ENCODE data around the gene ALG1L2.
A peak's percentile ranks its signal among the peaks of the same experiment; 100 is the strongest.
"Not testable (repeated sequence)": the region's sequence is repeated elsewhere in the genome, so short reads cannot be mapped to it uniquely, and the experiment has no call there.

Gene ALG1L2

GRCh38 chr3:130097690-130098638, 16.3 kb downstream of the ALG1L2 start:
- H3K27me3 ChIP-seq (ENCODE audit: insufficient read depth, low read length, poor library complexity); H3K4me3 ChIP-seq (ENCODE audit: low read depth in 1 of 2, low read length in 2 of 2); H3K79me2 ChIP-seq (ENCODE audit: insufficient read depth, low read length); H3K9me3 ChIP-seq (ENCODE audit: insufficient read depth, low read length, severe bottlenecking); H3K36me3 ChIP-seq (ENCODE audit: insufficient read depth, low read length); H2AFZ ChIP-seq (ENCODE audit: low read depth, low read length); H3K4me2 ChIP-seq (ENCODE audit: insufficient read depth, low read length); H3K27ac ChIP-seq (ENCODE audit: low read length); H3K9ac ChIP-seq (ENCODE audit: low read depth, low read length); H4K20me1 ChIP-seq (ENCODE audit: insufficient read depth, low read length); ATAC-seq (ENCODE audit: insufficient read depth, low read depth): not testable (repeated sequence)
- peak; percentile 53 for TF ChIP-seq CTCF (IDR thresholded peaks at IDR 0.05; ENCODE audit: borderline replicate concordance, extremely low read depth, low read length, poor library complexity, severe bottlenecking)
- DNase-seq, result peak; percentile 40
- H3K4me1 ChIP-seq (ENCODE audit: insufficient read depth, low read length), result peaks cover 14% of the 10 kb centered on the region

DNA sequence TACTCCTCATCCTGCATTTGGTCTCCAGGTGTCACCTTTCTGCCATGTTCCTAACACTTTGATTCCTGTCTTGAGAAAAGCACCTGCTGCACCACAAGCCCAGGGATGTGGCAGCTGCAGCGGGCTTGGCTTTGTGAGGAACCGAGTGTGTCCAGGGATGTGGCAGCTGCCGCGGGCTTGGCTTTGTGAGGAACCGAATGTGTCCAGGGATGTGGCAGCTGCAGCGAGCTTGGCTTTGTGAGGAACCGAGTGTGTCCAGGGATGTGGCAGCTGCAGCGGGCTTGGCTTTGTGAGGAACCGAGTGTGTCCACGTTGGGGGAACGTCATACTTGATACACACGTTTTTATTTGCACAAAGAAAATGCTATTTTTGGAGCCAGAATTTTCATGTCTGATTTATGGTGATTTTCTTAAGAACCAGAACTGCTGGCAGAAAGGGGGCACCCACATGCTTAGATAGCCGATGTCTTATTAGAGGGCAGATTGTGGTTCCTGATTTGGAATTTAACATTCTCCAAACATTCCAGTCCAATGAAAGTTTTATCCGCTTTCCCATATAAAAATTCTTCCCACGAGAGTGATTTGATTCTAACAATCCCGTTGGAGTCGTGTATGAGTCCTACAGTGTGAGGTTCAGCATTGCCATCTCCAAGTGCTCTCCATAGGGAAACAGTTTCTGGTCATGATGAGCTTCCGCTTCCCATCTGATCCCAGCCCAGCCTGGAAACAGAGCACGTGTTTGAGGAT, 17.2 kb downstream of the ALG1L2 start:
- not testable (repeated sequence) for ATAC-seq (ENCODE audit: insufficient read depth, low read depth); H3K27ac ChIP-seq (ENCODE audit: low read length); H3K79me2 ChIP-seq (ENCODE audit: insufficient read depth, low read length); DNase-seq; H4K20me1 ChIP-seq (ENCODE audit: insufficient read depth, low read length); H3K4me2 ChIP-seq (ENCODE audit: insufficient read depth, low read length); H3K36me3 ChIP-seq (ENCODE audit: insufficient read depth, low read length); H2AFZ ChIP-seq (ENCODE audit: low read depth, low read length); H3K27me3 ChIP-seq (ENCODE audit: insufficient read depth, low read length, poor library complexity); H3K4me1 ChIP-seq (ENCODE audit: insufficient read depth, low read length); H3K9ac ChIP-seq (ENCODE audit: low read depth, low read length); H3K4me3 ChIP-seq (ENCODE audit: low read depth in 1 of 2, low read length in 2 of 2); H3K9me3 ChIP-seq (ENCODE audit: insufficient read depth, low read length, severe bottlenecking)

GRCh38 chr3:130102545-130102944, 20.9 kb downstream of the ALG1L2 start:
- H3K27me3 ChIP-seq (ENCODE audit: insufficient read depth, low read length, poor library complexity); DNase-seq; H3K27ac ChIP-seq (ENCODE audit: low read length); H3K79me2 ChIP-seq (ENCODE audit: insufficient read depth, low read length); H3K36me3 ChIP-seq (ENCODE audit: insufficient read depth, low read length); H3K4me1 ChIP-seq (ENCODE audit: insufficient read depth, low read length); H4K20me1 ChIP-seq (ENCODE audit: insufficient read depth, low read length); H3K9me3 ChIP-seq (ENCODE audit: insufficient read depth, low read length, severe bottlenecking); H2AFZ ChIP-seq (ENCODE audit: low read depth, low read length); H3K4me2 ChIP-seq (ENCODE audit: insufficient read depth, low read length); ATAC-seq (ENCODE audit: insufficient read depth, low read depth); H3K9ac ChIP-seq (ENCODE audit: low read depth, low read length); H3K4me3 ChIP-seq (ENCODE audit: low read depth in 1 of 2, low read length in 2 of 2): not testable (repeated sequence)

DNA sequence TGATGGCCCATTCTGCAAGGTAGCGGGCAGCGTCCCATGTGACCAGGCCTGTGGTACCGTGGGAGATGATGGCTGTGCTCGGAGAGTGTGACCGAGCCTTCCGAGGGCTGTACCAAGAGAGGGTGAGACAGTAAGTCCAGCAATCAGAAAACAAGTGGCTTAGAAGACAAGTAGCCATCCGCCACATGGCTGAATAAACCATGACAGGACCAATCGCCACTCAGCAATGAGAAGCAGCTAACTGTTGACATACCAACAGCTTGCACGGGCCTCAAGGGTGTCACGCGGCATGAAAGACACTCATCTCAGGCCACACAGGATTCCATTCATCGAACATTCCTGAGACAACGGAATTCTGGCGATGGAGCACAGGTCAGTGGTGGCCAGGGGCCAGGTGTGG, 22.6 kb downstream of the ALG1L2 start:
- H2AFZ ChIP-seq (ENCODE audit: low read depth, low read length); H3K4me2 ChIP-seq (ENCODE audit: insufficient read depth, low read length); DNase-seq; H3K79me2 ChIP-seq (ENCODE audit: insufficient read depth, low read length); H3K4me3 ChIP-seq (ENCODE audit: low read depth in 1 of 2, low read length in 2 of 2); ATAC-seq (ENCODE audit: insufficient read depth, low read depth); H3K9me3 ChIP-seq (ENCODE audit: insufficient read depth, low read length, severe bottlenecking); H3K4me1 ChIP-seq (ENCODE audit: insufficient read depth, low read length); H3K36me3 ChIP-seq (ENCODE audit: insufficient read depth, low read length); H3K27me3 ChIP-seq (ENCODE audit: insufficient read depth, low read length, poor library complexity); H3K27ac ChIP-seq (ENCODE audit: low read length); H3K9ac ChIP-seq (ENCODE audit: low read depth, low read length); H4K20me1 ChIP-seq (ENCODE audit: insufficient read depth, low read length): not testable (repeated sequence)

- H3K9me3 ChIP-seq (ENCODE audit: insufficient read depth, low read length, severe bottlenecking); H3K36me3 ChIP-seq (ENCODE audit: insufficient read depth, low read length); ATAC-seq (ENCODE audit: insufficient read depth, low read depth); H3K27me3 ChIP-seq (ENCODE audit: insufficient read depth, low read length, poor library complexity); H4K20me1 ChIP-seq (ENCODE audit: insufficient read depth, low read length); H3K9ac ChIP-seq (ENCODE audit: low read depth, low read length); H2AFZ ChIP-seq (ENCODE audit: low read depth, low read length); H3K79me2 ChIP-seq (ENCODE audit: insufficient read depth, low read length); H3K4me2 ChIP-seq (ENCODE audit: insufficient read depth, low read length); H3K4me3 ChIP-seq (ENCODE audit: low read depth in 1 of 2, low read length in 2 of 2); H3K27ac ChIP-seq (ENCODE audit: low read length); DNase-seq: not testable (repeated sequence)
- peaks cover 14% of the 10 kb centered on the region for H3K4me1 ChIP-seq (ENCODE audit: insufficient read depth, low read length)
Measured at GRCh38 chr3:130107333-130107995, 25.8 kb downstream of the ALG1L2 start.

DNA sequence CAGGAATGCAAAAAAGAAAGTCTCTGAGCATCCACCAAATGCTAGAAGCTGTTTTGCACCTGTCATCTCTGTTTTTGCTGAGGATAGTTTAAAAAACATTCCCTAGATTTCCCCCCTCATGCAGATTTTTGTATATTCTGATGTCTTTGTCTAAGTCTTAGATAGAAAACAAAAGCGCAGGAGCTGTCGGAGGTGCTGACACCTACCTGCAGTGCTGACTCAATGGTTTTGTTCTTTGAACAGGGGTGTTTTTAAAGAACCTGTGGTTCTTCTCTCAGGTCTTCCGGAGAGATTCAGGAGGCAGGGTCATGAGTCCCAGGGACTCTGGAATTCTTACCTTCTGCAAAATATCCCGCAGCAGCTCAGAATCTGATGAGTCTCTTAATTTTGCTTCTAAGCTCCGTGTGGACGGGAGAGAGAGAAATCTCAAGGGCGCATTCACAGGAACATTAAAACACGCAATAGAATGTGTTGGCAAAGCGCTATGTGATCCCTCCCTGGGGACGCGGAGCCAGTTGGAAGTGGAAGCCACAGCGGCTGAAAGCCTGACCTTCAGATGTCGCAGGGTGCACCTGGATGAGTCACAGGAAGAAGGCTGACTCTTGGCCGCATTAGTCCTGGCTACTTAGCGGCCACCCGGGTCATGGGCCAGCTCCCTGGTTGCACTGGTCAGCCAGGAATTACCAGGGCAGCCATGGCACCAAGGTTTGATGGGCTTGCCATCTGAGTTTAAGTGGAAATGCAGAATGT, 27.4 kb downstream of the ALG1L2 start:
- not testable (repeated sequence) for H3K4me3 ChIP-seq (ENCODE audit: low read depth in 1 of 2, low read length in 2 of 2); H3K27ac ChIP-seq (ENCODE audit: low read length); H3K9me3 ChIP-seq (ENCODE audit: insufficient read depth, low read length, severe bottlenecking); H3K36me3 ChIP-seq (ENCODE audit: insufficient read depth, low read length); H3K27me3 ChIP-seq (ENCODE audit: insufficient read depth, low read length, poor library complexity); DNase-seq; H3K4me2 ChIP-seq (ENCODE audit: insufficient read depth, low read length); ATAC-seq (ENCODE audit: insufficient read depth, low read depth); H4K20me1 ChIP-seq (ENCODE audit: insufficient read depth, low read length); H2AFZ ChIP-seq (ENCODE audit: low read depth, low read length); H3K79me2 ChIP-seq (ENCODE audit: insufficient read depth, low read length); H3K9ac ChIP-seq (ENCODE audit: low read depth, low read length)
- H3K4me1 ChIP-seq (ENCODE audit: insufficient read depth, low read length), result peaks cover 18% of the 10 kb centered on the region

All from DND-41 (cell line).